IMR-90 (cell line): Measurements from ENCODE around the gene PCYT1A. TPM values are rescaled to one million over a fixed set of nuclear protein-coding genes. Genes with fewer than 3 reads are reported as not detected.

Experiments
- ATAC-seq: fragments of 200-7000 bp; cut with Tn5 transposase; 2 replicates; pipeline ENCODE4 v1.9.1; 2020; ENCODE audit warnings: low read depth, mild to moderate bottlenecking, moderate library complexity
- BruUV-seq: library from RNA; stranded (reverse); fragments of 400-500 nt; replicated peaks from 2 replicates; lab custom pipeline; 2021; lab: Mats Ljungman, UMichigan
- CTCF ChIA-PET: fragments of 300-600 bp; formaldehyde crosslinking; extraction: SDS; loops from one replicate; lab custom pipeline; 2021; ENCODE audit warnings: antibody characterized with exemption; lab: Yijun Ruan, JAX
- POLR2A ChIA-PET: fragments of 300-600 bp; sonication (Branson Sonifier 250); formaldehyde crosslinking; loops from one replicate; lab custom pipeline; 2022; ENCODE audit warnings: antibody characterized with exemption; ENCODE audit not compliant: unreplicated experiment; lab: Charles Lee
- DNase-seq: peaks from one replicate; pipeline ENCODE4 v3.0.0; 2013
- H2AFZ ChIP-seq: replicated peaks from 2 replicates; pipeline ENCODE3; 2013; ENCODE audit warnings: low read length, mild to moderate bottlenecking; ENCODE audit not compliant: poor library complexity
- H2AK5ac ChIP-seq: 2 replicates; pipeline ENCODE4 v1.6.1; 2013; ENCODE audit warnings: low read depth, low read length, inconsistent platforms
- H2AK9ac ChIP-seq: replicated peaks from 2 replicates; pipeline ENCODE3; 2013; ENCODE audit warnings: mild to moderate bottlenecking, low read depth, low read length, moderate library complexity; ENCODE audit not compliant: poor library complexity
- H2BK120ac ChIP-seq: 2 replicates; pipeline ENCODE4 v1.6.1; 2013; ENCODE audit warnings: low read depth, low read length, inconsistent platforms
- H2BK15ac ChIP-seq: 3 replicates; pipeline ENCODE4 v1.6.1; 2013; ENCODE audit warnings: low read depth, low read length, inconsistent platforms
- H2BK20ac ChIP-seq: 2 replicates; pipeline ENCODE4 v1.6.1; 2013; ENCODE audit warnings: low read depth, mild to moderate bottlenecking, inconsistent platforms, low read length, moderate library complexity
- H2BK5ac ChIP-seq: 2 replicates; pipeline ENCODE4 v1.6.1; 2013; ENCODE audit warnings: mild to moderate bottlenecking, low read depth, low read length, inconsistent platforms; ENCODE audit not compliant: poor library complexity, severe bottlenecking
- H3K14ac ChIP-seq: replicated peaks from 2 replicates; pipeline ENCODE4 v1.6.1; 2013; ENCODE audit warnings: low read depth, low read length, inconsistent platforms
- H3K18ac ChIP-seq: 2 replicates; pipeline ENCODE4 v1.6.1; 2013; ENCODE audit warnings: low read depth, low read length, control low read depth
- H3K23ac ChIP-seq: 2 replicates; pipeline ENCODE4 v1.6.1; 2013; ENCODE audit warnings: low read depth, low read length, inconsistent platforms
- H3K27ac ChIP-seq: 2 replicates; pipeline ENCODE4 v1.5.1; 2013; ENCODE audit warnings: mild to moderate bottlenecking, control low read depth, low read length; ENCODE audit not compliant: insufficient read depth
- H3K27me3 ChIP-seq: 2 replicates; pipeline ENCODE4 v1.6.1; 2013; ENCODE audit warnings: low read length; ENCODE audit not compliant: control insufficient read depth, insufficient read depth
- H3K36me3 ChIP-seq: 2 replicates; pipeline ENCODE4 v1.6.1; 2013; ENCODE audit warnings: low read length, mixed read lengths; ENCODE audit not compliant: control insufficient read depth, insufficient read depth
- H3K4ac ChIP-seq: 2 replicates; pipeline ENCODE4 v1.6.1; 2013; ENCODE audit warnings: low read depth, low read length, inconsistent platforms
- H3K4me1 ChIP-seq: 2 replicates; pipeline ENCODE4 v1.6.1; 2013; ENCODE audit warnings: low read length, mixed read lengths; ENCODE audit not compliant: control insufficient read depth, insufficient read depth
- H3K4me2 ChIP-seq: 2 replicates; pipeline ENCODE4 v1.6.1; 2013; ENCODE audit warnings: low read depth, mild to moderate bottlenecking, control low read depth, low read length, moderate library complexity
- H3K4me3 ChIP-seq: 2 replicates; pipeline ENCODE4 v1.5.1; 2013; ENCODE audit warnings: low read depth, mild to moderate bottlenecking, control low read depth, low read length, moderate library complexity; ENCODE audit not compliant: insufficient read depth
- H3K56ac ChIP-seq: 2 replicates; pipeline ENCODE4 v1.6.1; 2013; ENCODE audit warnings: low read length, inconsistent platforms; ENCODE audit not compliant: insufficient read depth; ENCODE audit errors: extremely low read depth
- H3K79me1 ChIP-seq, 2 experiments: 2 replicates each; pipeline ENCODE4 v1.6.1; 2013; ENCODE audit warnings: low read length in 2 of 2, inconsistent platforms in 1 of 2, low read depth in 1 of 2
- H3K9ac ChIP-seq: 2 replicates; pipeline ENCODE4 v1.6.1; 2013; ENCODE audit warnings: low read depth, low read length, control low read depth
- H3K9me1 ChIP-seq: 2 replicates; pipeline ENCODE4 v1.6.1; 2013; ENCODE audit warnings: low read length, inconsistent platforms; ENCODE audit not compliant: insufficient read depth
- H3K9me3 ChIP-seq: 2 replicates; pipeline ENCODE4 v1.6.1; 2013; ENCODE audit warnings: low read length; ENCODE audit not compliant: control insufficient read depth, insufficient read depth
- H4K20me1 ChIP-seq: 2 replicates; pipeline ENCODE4 v1.6.1; 2013; ENCODE audit warnings: low read length, inconsistent platforms; ENCODE audit not compliant: insufficient read depth
- H4K5ac ChIP-seq: 2 replicates; pipeline ENCODE4 v1.6.1; 2013; ENCODE audit warnings: mild to moderate bottlenecking, low read depth, low read length, control low read depth
- H4K8ac ChIP-seq, 2 experiments: 2 replicates each; pipeline ENCODE4 v1.6.1; 2013; ENCODE audit warnings: low read depth in 2 of 2, low read length in 2 of 2, control low read depth in 1 of 2, inconsistent platforms in 1 of 2
- H4K91ac ChIP-seq: 2 replicates; pipeline ENCODE4 v1.6.1; 2013; ENCODE audit warnings: low read depth, low read length, inconsistent platforms; ENCODE audit not compliant: insufficient read depth
- CEBPB ChIP-seq: IDR thresholded peaks from 2 replicates; pipeline ENCODE4 v1.6.1; 2012; ENCODE audit warnings: low read depth, low read length, improper control_type of control experiment
- CHD1 ChIP-seq: IDR thresholded peaks from 2 replicates; pipeline ENCODE4 v1.6.1; 2012; ENCODE audit warnings: low read depth, low read length, improper control_type of control experiment
- FOS ChIP-seq: fragments of 150-350 bp; IDR thresholded peaks from 2 replicates; pipeline ENCODE4 v1.6.1; 2016; ENCODE audit warnings: low read depth, low read length
- MAFK ChIP-seq: IDR thresholded peaks from 2 replicates; pipeline ENCODE4 v1.6.1; 2012; ENCODE audit warnings: low read depth, low read length, improper control_type of control experiment
- POLR2A ChIP-seq: IDR thresholded peaks from 2 replicates; pipeline ENCODE4 v1.6.1; 2012; ENCODE audit warnings: mild to moderate bottlenecking, low read depth, low read length
- RAD21 ChIP-seq: IDR thresholded peaks from 2 replicates; pipeline ENCODE4 v1.6.1; 2012; ENCODE audit warnings: low read length, improper control_type of control experiment
- RFX5 ChIP-seq: IDR thresholded peaks from 2 replicates; pipeline ENCODE4 v1.8.0; 2012; ENCODE audit warnings: low read depth, mild to moderate bottlenecking, low read length, moderate library complexity
- SMC3 ChIP-seq: fragments of 150-350 bp; IDR thresholded peaks from 2 replicates; pipeline ENCODE4 v1.6.1; 2016; ENCODE audit warnings: low read depth, mild to moderate bottlenecking, antibody characterized with exemption, low read length, moderate library complexity
- WGBS, 2 experiments: methylation state at CpG; one replicate each; pipeline versions ENCODE4 v1.1.5 to v1.1.7; 2013; ENCODE audit warnings: missing lambda C conversion rate in 2 of 2; ENCODE audit not compliant: insufficient read length in 1 of 2; ENCODE audit errors: extremely low coverage in 2 of 2; 5-methylcytosine and 5-hydroxymethylcytosine counted together
- dilution Hi-C: fragments of 300-500 bp; cut with HindIII; formaldehyde crosslinking; loops from one replicate; pipeline ENCODE4 v1.14.3; 2018; ENCODE audit warnings: low sequenced_read_pairs; ENCODE audit not compliant: unreplicated experiment
- in situ Hi-C: fragments of 300-500 bp; cut with MboI; formaldehyde crosslinking; loops from 3 replicates; pipeline ENCODE4 v1.14.3; 2019; ENCODE audit warnings: low sequenced_read_pairs, inconsistent platforms, mixed read lengths
- intact Hi-C: fragments of 100-400 bp; cut with micrococcal nuclease; formaldehyde crosslinking; loops from 2 replicates; pipeline ENCODE4 v1.10.0; 2022
- polyA plus RNA-seq, 3 experiments: library from polyadenylated mRNA; depleted of rRNA; stranded (reverse); fragments of >200 nt; gene quantifications; 2 replicates each; pipeline ENCODE4 v1.2.3, GENCODE V29; 2012; ENCODE audit warnings: low replicate concordance in 1 of 3
- total RNA-seq: library from RNA; depleted of rRNA; stranded (reverse); fragments of >200 nt; gene quantifications from 2 replicates; pipeline ENCODE4 v1.2.3, GENCODE V29; 2012

Gene PCYT1A
- total and polyA plus RNA-seq, 2 of the 4 experiments (the other 2 are of a cell fraction) = 62.8 to 127 TPM

- TF ChIP-seq FOS (no peak), CEBPB (no peak), MAFK (no peak), RAD21 (no peak), POLR2A (no peak), SMC3 (no peak), RFX5 (no peak), CHD1 (no peak)
- no peaks in the 10 kb centered on the region for H3K4me1 ChIP-seq
- H2AK5ac ChIP-seq = no peak overlapping the region
- no peaks in the 10 kb centered on the region for H3K9me3 ChIP-seq
- H3K36me3 ChIP-seq = peaks cover 16% of the 10 kb centered on the region
- DNase-seq (no peak), ATAC-seq (no peak)
- H3K27me3 ChIP-seq = no peaks in the 10 kb centered on the region
- WGBS, 2 experiments = no CpG with 5 or more reads among the region's 5 CpGs
- H4K20me1 ChIP-seq = peaks cover 5% of the 10 kb centered on the region
- H2AK9ac ChIP-seq = no peak overlapping the region
- no peak overlapping the region for H2BK20ac ChIP-seq
- no peak overlapping the region for H3K9ac ChIP-seq
- H3K14ac ChIP-seq = no peak overlapping the region
- no peak overlapping the region for H2BK15ac ChIP-seq
- dilution Hi-C loops (no loop called here), in situ Hi-C loops (loop anchor here (5.0 kb wide), 2 partner anchors 268 to 428 kb away; no protein-coding TSS in a partner anchor), intact Hi-C loops (loop anchor here (5.0 to 10.0 kb wide), 3 partner anchors 178 to 430 kb away; partner anchors contain the start of genes RNF168 and UBXN7)
- no peak overlapping the region for H3K18ac ChIP-seq
- no peak overlapping the region for H3K27ac ChIP-seq
- no peak overlapping the region for H4K91ac ChIP-seq
- no peak overlapping the region for H2BK5ac ChIP-seq
- no peak overlapping the region for H3K4ac ChIP-seq
- H3K56ac ChIP-seq = no peak overlapping the region
- CTCF ChIA-PET = interaction anchor here (1.0 kb wide), 1 partner anchor 8 kb away, joined by 4 read pairs; no protein-coding TSS in a partner anchor
- H2BK120ac ChIP-seq = no peak overlapping the region
- H2AFZ ChIP-seq = no peak overlapping the region
- H3K4me2 ChIP-seq = no peak overlapping the region
- H3K9me1 ChIP-seq = no peaks in the 10 kb centered on the region
- peaks cover 21 to 31% of the 10 kb centered on the region in 2 experiments for H3K79me1 ChIP-seq
- no TSS peak for BruUV-seq
- POLR2A ChIA-PET = no interaction called here
- H4K8ac ChIP-seq = no peak overlapping the region
- no peak overlapping the region for H3K4me3 ChIP-seq
- H3K23ac ChIP-seq = no peak overlapping the region
- H4K5ac ChIP-seq = no peak overlapping the region
Measured at GRCh38 chr3:196254376-196255283, 32.9 kb downstream of the PCYT1A start.
